ENCODE measurements around the gene IL24.
A peak's percentile ranks its signal among the peaks of the same experiment; 100 is the strongest.
"Not testable (repeated sequence)": the region's sequence is repeated elsewhere in the genome, so short reads cannot be mapped to it uniquely, and the experiment has no call there.

IL24 gene

GRCh38 chr1:206897175-206897574 lies at the start of gene IL24:
Gene IL24 (plus strand): TSS chr1:206897443. CDS start chr1:206897833, 390 bp downstream.
- Mint-ChIP-seq H3K4me3 (peak within 1 kb of the TSS; percentile 16 to 48), H3K4me1 (peaks cover 49% of the 10 kb centered on the region), H3K9me3 (no peaks in the 10 kb centered on the region), H3K27ac (peak within 1 kb of the TSS in 1 of 2 donors; percentile 63), H3K27me3 (no peaks in the 10 kb centered on the region)
- DNase-seq: peak in 1 of 2 donors; percentile 41
- ATAC-seq: peak; percentile 76

GRCh38 chr1:206847946-206848345 lies 49.3 kb upstream of the IL24 start:
- no peak for ATAC-seq
- Mint-ChIP-seq H3K4me3 (no peak overlapping the region), H3K27me3 (no peaks in the 10 kb centered on the region), H3K9me3 (no peaks in the 10 kb centered on the region), H3K4me1 (no peaks in the 10 kb centered on the region), H3K27ac (no peak overlapping the region)
- DNase-seq: no peak

DNA sequence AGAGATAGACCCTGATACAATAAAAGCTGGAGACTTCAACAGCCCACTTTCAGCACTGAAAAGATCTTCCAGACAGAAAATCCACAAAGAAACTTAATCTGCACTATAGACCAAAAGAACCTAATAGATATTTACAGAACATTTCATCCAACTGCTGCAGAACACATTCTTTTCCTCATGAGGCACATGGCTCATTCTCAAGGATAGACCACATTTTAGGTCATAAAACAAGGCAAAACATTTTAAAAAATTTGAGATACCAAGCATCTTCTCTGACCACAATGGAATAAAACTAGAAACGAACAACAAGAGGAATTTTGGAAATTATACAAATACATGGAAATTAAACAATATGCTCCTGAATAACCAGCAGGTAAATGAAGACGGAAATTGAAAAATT lies 46.8 kb upstream of the IL24 start:
- ATAC-seq: no peak

DNA sequence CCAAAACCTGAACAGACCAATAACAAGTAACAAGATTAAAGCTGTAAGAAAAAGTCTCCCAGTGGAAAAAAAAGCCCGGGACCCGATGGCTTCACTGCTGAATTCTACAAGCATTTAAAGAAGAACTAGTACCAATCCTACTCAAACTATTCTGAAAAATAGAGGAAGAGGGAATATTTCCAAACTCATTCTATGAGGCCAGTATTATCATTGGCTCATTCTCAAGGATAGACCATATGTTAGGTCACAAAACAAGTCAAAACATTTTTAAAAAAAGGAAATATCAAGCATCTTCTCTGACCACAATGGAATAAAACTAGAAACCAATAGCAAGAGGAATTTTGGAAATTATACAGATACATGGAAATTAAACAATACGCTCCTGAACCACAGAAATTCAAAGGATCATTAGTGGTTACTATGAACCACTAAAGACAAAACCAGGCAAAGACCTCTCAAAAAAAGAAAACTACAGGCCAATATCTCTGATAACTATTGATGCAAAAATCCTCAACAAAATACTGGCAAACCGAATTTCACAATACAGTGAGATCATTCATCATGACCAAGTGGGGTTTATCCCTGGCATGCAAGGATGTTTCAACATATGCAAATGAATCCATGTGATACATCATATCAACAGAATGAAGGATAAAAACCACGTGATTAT lies 45.8 kb upstream of the IL24 start:
- Mint-ChIP-seq H3K4me1 (peaks cover 6% of the 10 kb centered on the region), H3K9me3 (no peaks in the 10 kb centered on the region), H3K4me3 (no peak overlapping the region), H3K27me3 (no peaks in the 10 kb centered on the region), H3K27ac (no peak overlapping the region)
- ATAC-seq (no peak), DNase-seq (no peak)

More for the DNA sequence above, 46.8 kb upstream of the IL24 start:
- no peaks in the 10 kb centered on the region for H3K27me3 Mint-ChIP-seq
- H3K27ac Mint-ChIP-seq: no peak overlapping the region
- H3K9me3 Mint-ChIP-seq: no peaks in the 10 kb centered on the region
- no peak for DNase-seq
- H3K4me3 Mint-ChIP-seq: no peak overlapping the region
- no peaks in the 10 kb centered on the region for H3K4me1 Mint-ChIP-seq

DNA sequence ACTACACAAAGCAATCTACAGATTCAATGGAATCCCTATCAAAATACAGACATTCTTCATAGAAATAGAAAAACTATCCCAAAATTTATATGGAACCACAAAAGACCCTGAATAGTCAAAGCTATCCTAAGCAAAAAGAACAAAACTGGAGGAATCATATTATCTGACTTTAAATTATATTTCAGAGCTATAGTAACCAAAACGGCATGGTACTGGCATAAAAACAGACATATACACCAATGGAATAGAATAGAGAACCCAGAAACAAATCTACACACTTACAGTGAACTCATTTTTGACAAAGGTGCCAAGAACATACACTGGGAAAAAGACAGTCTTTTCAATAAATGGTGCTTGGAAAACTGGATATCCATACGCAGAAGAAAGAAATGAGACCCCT lies 44.6 kb upstream of the IL24 start:
- not testable (repeated sequence) for H3K4me3 Mint-ChIP-seq, DNase-seq, H3K27me3 Mint-ChIP-seq, H3K9me3 Mint-ChIP-seq, ATAC-seq, H3K27ac Mint-ChIP-seq
- peaks cover 11% of the 10 kb centered on the region for H3K4me1 Mint-ChIP-seq

DNA sequence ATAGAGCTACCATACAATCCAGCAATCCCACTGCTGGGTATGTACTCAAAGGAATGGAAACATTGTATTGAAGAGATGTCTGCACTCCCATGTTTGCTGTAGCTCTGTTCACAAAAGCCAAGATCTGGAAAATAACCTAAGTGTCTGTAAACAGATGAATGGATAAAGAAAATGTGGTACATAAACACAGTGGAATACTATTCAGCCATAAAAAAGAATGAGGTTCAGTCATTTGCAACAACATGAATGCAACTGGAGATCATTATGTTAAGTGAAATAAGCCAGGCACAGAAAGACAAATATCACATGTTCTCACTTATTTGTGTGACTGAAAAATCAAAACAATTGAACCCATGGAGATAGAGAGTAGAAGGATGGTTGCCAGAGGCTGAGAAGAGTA lies 43.5 kb upstream of the IL24 start:
- not testable (repeated sequence) for DNase-seq, H3K4me3 Mint-ChIP-seq, H3K27ac Mint-ChIP-seq, H3K9me3 Mint-ChIP-seq, ATAC-seq, H3K27me3 Mint-ChIP-seq
- H3K4me1 Mint-ChIP-seq: peaks cover 11% of the 10 kb centered on the region

- DNase-seq: no peak
- Mint-ChIP-seq H3K4me3 (no peak overlapping the region), H3K27ac (no peak overlapping the region), H3K4me1 (peaks cover 15% of the 10 kb centered on the region), H3K27me3 (no peaks in the 10 kb centered on the region), H3K9me3 (no peaks in the 10 kb centered on the region)
- no peak for ATAC-seq
These were observed 42.7 kb upstream of the IL24 start for GRCh38 chr1:206854401-206855129.

- Mint-ChIP-seq H3K27me3 (peaks cover 5% of the 10 kb centered on the region), H3K27ac (no peak overlapping the region), H3K4me3 (no peak overlapping the region), H3K9me3 (no peaks in the 10 kb centered on the region), H3K4me1 (peaks cover 15% of the 10 kb centered on the region)
- DNase-seq (no peak), ATAC-seq (no peak)
These were observed 41.4 kb upstream of the IL24 start for GRCh38 chr1:206855859-206856258.

DNA sequence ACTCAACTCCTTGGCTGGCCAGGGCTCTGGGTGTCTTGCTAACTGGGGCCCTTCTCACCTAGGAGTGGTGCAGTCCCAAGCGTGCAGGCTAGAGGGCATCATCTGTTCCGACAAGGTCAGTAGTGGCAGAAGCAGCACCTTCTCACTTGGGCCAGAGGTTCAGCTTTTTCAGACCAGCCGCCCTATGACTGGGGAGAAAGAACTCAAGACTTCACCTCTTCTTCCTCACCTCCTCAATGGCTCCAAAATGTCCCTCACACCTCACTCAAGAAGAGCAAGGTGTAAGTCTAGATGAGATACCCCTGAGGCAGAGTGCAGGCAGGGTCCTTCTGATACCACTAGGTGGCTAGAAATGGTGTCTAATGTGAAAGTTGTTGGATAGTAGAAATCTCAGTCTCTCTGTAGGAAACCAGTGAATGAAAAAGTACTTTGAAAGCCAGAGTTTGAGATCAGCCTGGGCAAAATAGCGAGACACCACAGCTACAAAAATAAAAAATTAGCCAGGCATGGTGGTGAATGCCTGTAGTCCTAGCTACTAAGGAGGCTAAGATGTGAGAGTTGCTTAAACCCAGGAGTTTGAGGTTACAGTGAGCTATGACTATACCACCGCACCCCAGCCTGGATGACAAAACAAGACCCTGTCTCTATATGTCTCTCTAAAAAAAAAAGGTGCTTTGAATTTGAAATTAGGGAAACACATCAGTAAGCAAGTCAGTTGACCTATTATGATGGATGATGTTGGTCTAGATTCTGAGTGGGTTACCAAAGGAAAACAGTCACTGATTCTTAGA lies 40.4 kb upstream of the IL24 start:
- peak in 1 of 2 donors; percentile 14 for DNase-seq
- no peak overlapping the region for H3K27ac Mint-ChIP-seq
- H3K9me3 Mint-ChIP-seq: no peaks in the 10 kb centered on the region
- ATAC-seq: peak; percentile 67
- H3K4me1 Mint-ChIP-seq: peaks cover 15% of the 10 kb centered on the region
- H3K27me3 Mint-ChIP-seq: peaks cover 13% of the 10 kb centered on the region
- no peak overlapping the region for H3K4me3 Mint-ChIP-seq

DNA sequence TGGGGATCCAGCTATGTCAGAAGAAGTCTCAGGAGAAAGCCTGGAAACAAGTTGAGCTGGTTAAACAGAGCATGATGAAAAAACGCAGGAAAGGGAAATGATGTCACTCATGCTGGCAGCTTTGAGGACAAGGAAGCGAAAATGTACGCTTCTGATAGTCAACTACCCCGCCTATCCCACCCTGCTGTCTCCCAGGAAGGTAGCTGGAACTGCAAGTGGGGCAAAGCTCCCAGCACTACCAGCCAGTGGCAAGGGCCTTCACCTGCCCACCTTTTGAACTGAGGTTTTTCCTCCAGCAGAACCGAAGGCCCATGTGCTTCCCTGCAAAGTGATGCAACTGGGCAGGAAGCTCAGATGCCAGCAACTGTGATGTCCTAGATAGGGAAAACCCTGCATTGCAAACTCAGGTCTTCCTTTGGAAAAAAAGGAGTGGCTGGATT lies 38.1 kb upstream of the IL24 start:
- Mint-ChIP-seq H3K4me1 (peaks cover 15% of the 10 kb centered on the region), H3K4me3 (no peak overlapping the region), H3K27me3 (peaks cover 20% of the 10 kb centered on the region), H3K27ac (no peak overlapping the region), H3K9me3 (no peaks in the 10 kb centered on the region)
- no peak for ATAC-seq
- no peak for DNase-seq

GRCh38 chr1:206860165-206860564 lies 37.1 kb upstream of the IL24 start:
- H3K9me3 Mint-ChIP-seq: no peaks in the 10 kb centered on the region
- H3K4me1 Mint-ChIP-seq: peaks cover 21% of the 10 kb centered on the region
- H3K27me3 Mint-ChIP-seq: peaks cover 20% of the 10 kb centered on the region
- DNase-seq: no peak
- ATAC-seq: no peak
- H3K4me3 Mint-ChIP-seq: no peak overlapping the region
- H3K27ac Mint-ChIP-seq: no peak overlapping the region

GRCh38 chr1:206863266-206863665 lies 34.0 kb upstream of the IL24 start:
- ATAC-seq (no peak), DNase-seq (no peak)
- peaks cover 29% of the 10 kb centered on the region for H3K27me3 Mint-ChIP-seq
- no peak overlapping the region for H3K27ac Mint-ChIP-seq
- no peak overlapping the region for H3K4me3 Mint-ChIP-seq
- no peaks in the 10 kb centered on the region for H3K9me3 Mint-ChIP-seq
- peaks cover 23% of the 10 kb centered on the region for H3K4me1 Mint-ChIP-seq

GRCh38 chr1:206864939-206865671 lies 32.1 kb upstream of the IL24 start, which contains the start of gene IL20:
Gene IL20 (plus strand): TSS chr1:206865623. CDS start chr1:206865853, 230 bp downstream.
- no peak within 1 kb of the TSS for H3K4me3 Mint-ChIP-seq
- H3K27me3 Mint-ChIP-seq: peaks cover 30% of the 10 kb centered on the region
- H3K27ac Mint-ChIP-seq: peak within 1 kb of the TSS in 1 of 2 donors; percentile 5
- DNase-seq (peak; percentile 79 to 82), ATAC-seq (peak; percentile 93)
- H3K9me3 Mint-ChIP-seq: no peaks in the 10 kb centered on the region
- H3K4me1 Mint-ChIP-seq: peaks cover 19% of the 10 kb centered on the region

DNA sequence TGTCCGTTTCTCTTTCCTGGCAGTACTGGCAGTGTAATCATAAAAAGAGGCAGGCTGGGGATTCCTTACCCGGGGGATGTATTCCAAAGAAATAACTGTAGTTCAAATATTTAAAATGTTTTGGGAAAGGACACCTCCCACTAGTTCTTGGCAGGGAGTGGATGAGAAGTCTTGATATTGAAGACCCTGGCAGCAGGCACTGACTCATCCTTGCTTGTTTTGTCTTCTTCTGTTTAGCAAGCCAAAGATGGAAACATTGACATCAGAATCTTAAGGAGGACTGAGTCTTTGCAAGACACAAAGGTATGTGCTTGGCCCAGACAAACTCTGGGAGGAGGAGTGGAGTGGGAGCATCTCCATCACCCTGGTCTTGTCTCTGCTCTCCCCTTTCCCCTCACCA lies 31.2 kb upstream of the IL24 start:
- H3K27me3 Mint-ChIP-seq: peaks cover 23% of the 10 kb centered on the region

DNA sequence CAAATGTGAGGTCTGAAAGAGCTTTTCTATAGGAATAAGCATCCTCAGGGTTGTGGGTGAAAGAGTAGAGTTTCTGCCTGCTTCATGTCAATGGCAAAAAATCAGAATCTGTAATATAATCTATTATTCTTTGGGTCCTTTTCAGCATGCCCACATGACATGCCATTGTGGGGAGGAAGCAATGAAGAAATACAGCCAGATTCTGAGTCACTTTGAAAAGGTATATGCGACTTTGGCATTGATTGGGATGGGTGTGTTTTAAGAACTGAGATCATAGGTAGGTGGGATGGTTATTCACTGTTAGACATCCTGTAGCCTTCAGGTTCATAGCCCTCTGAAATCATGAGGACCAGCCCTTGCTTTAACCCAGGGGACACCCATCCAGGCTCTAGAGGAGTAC lies 30.0 kb upstream of the IL24 start:
- Mint-ChIP-seq H3K4me3 (no peak overlapping the region), H3K9me3 (peaks cover 0 to 3% of the 10 kb centered on the region in 2 donors), H3K4me1 (peaks cover 19% of the 10 kb centered on the region), H3K27ac (no peak overlapping the region), H3K27me3 (peaks cover 17% of the 10 kb centered on the region)
- ATAC-seq: no peak
- no peak for DNase-seq

More for the DNA sequence above, 31.2 kb upstream of the IL24 start:
- Mint-ChIP-seq H3K27ac (peak overlapping the region in 1 of 2 donors; percentile 5), H3K4me1 (peaks cover 19% of the 10 kb centered on the region), H3K9me3 (no peaks in the 10 kb centered on the region), H3K4me3 (no peak overlapping the region)
- ATAC-seq: no peak
- DNase-seq: no peak
